HG03039 (cell line): Measurements from ENCODE around the gene TMPRSS15.

Experiments
- ATAC-seq: cut with Tn5 transposase; IDR thresholded peaks from one replicate; pipeline ENCODE4 v1.9.1; 2021; ENCODE audit warnings: mild to moderate bottlenecking, moderate library complexity; ENCODE audit not compliant: unreplicated experiment

Gene TMPRSS15

GRCh38 chr21:18350216-18350615 is 53.4 kb downstream of the TMPRSS15 start:
- ATAC-seq, result no peak

GRCh38 chr21:18349468-18349867 is 54.1 kb downstream of the TMPRSS15 start:
- no peak for ATAC-seq

GRCh38 chr21:18340387-18340942 is 63.1 kb downstream of the TMPRSS15 start:
- ATAC-seq, result no peak

GRCh38 chr21:18335651-18336236 is 67.8 kb downstream of the TMPRSS15 start:
- ATAC-seq, result no peak

GRCh38 chr21:18334066-18334465 is 69.5 kb downstream of the TMPRSS15 start:
- ATAC-seq, result no peak

- ATAC-seq, result no peak
These were observed 85.4 kb downstream of the TMPRSS15 start for GRCh38 chr21:18318156-18318555.

GRCh38 chr21:18298228-18298627 is 105.4 kb downstream of the TMPRSS15 start:
- ATAC-seq, result no peak

GRCh38 chr21:18294100-18294499 is 109.5 kb downstream of the TMPRSS15 start:
- no peak for ATAC-seq

- no peak for ATAC-seq
These were observed 113.7 kb downstream of the TMPRSS15 start for GRCh38 chr21:18289876-18290275.

- no peak for ATAC-seq
These were observed 118.2 kb downstream of the TMPRSS15 start for GRCh38 chr21:18285379-18285778.

- no peak for ATAC-seq
These were observed 127.8 kb downstream of the TMPRSS15 start for GRCh38 chr21:18275781-18276180.

- ATAC-seq, result no peak
These were observed 129.2 kb downstream of the TMPRSS15 start for GRCh38 chr21:18274370-18274769.

GRCh38 chr21:18273400-18273799 is 130.2 kb downstream of the TMPRSS15 start:
- ATAC-seq, result no peak

GRCh38 chr21:18269856-18270255 is 133.7 kb downstream of the TMPRSS15 start:
- no peak for ATAC-seq

- no peak for ATAC-seq
These were observed 134.7 kb downstream of the TMPRSS15 start for GRCh38 chr21:18268906-18269305.

GRCh38 chr21:18267496-18267895 is 136.1 kb downstream of the TMPRSS15 start:
- ATAC-seq, result no peak

- no peak for ATAC-seq
These were observed 137.6 kb downstream of the TMPRSS15 start for GRCh38 chr21:18265944-18266343.

GRCh38 chr21:18253799-18254198 is 149.8 kb downstream of the TMPRSS15 start:
- ATAC-seq, result no peak

- ATAC-seq, result no peak
These were observed 150.4 kb downstream of the TMPRSS15 start for GRCh38 chr21:18253221-18253620.

- no peak for ATAC-seq
These were observed 150.9 kb downstream of the TMPRSS15 start for GRCh38 chr21:18252680-18253079.

GRCh38 chr21:18252256-18252655 is 151.3 kb downstream of the TMPRSS15 start:
- ATAC-seq, result no peak

GRCh38 chr21:18251065-18251464 is 152.5 kb downstream of the TMPRSS15 start:
- ATAC-seq, result no peak

- ATAC-seq, result no peak
These were observed 153.9 kb downstream of the TMPRSS15 start for GRCh38 chr21:18249672-18250071.
